Umbilical cord (tissue), 2 donors: ENCODE results near the gene HPS4. TPM values are rescaled to one million over a fixed set of nuclear protein-coding genes. Genes with fewer than 3 reads are reported as not detected.
A peak's percentile ranks its signal among the peaks of the same experiment; 100 is the strongest.
"Not testable (repeated sequence)": the region's sequence is repeated elsewhere in the genome, so short reads cannot be mapped to it uniquely, and the experiment has no call there.

Experiments used
- DNase-seq: peaks from one replicate; pipeline ENCODE4 v3.0.0-alpha.2; 2015; ENCODE audit warnings: low spot score
- total RNA-seq: library from RNA; depleted of rRNA; stranded (reverse); fragments of >200 nt; gene quantifications from one replicate; pipeline ENCODE4 v1.2.3, GENCODE V29; 2014; ENCODE audit warnings: low replicate concordance; ENCODE audit not compliant: insufficient read depth

Gene HPS4
- total RNA-seq: 39.7 TPM

DNA sequence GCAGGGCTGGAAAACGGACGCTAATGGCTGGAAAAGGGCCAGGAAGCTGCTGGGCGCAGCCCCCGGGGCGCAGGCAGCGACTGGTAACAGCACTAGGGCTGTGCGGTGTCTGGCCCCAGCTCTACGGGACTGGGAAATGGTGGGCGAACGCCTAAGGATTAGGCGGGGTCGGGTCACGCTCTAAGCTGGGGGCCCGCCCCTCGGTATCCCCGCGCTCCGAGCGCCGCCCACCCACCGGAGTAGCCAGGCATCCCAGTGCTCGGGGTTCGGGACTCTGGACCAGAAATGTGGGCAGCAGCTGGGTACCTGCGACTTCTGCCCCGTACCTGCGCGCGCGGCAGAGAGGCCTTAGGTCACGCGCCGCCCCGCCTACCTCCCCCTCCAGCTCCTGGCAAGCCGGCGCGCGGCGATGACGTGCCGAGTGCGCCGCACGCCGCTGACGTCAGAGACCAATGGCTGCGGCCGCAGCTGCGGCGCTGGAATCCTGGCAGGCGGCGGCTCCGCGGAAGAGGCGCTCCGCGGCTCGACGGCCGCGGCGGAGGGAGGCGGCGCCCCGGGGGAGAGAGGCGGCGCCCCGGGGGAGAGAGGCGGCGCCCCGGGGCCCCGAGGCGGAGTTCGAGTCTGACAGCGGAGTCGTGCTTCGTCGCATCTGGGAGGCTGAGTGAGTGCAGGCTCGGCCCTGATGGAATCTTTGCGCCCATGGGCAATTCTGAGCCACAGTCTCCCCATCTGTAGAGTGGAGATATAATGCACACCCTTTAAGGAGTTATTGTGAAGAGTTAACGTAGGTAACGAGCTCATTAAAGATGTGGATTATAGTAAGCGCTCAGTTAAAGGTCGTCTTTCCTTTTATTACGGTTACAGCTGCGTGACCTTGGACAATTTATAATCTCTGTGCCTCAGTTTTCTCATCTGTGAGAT, at the start of gene HPS4, which contains the start of gene SRRD:
Gene HPS4 (minus strand): TSS at position 345 of the 921 bp plus-strand sequence. CDS start 2,021 bp downstream, outside the sequence.
Gene SRRD (plus strand): TSS at position 439 of the 921 bp plus-strand sequence. CDS start 14 bp downstream, at position 453.
- peak; percentile 91 for DNase-seq

DNA sequence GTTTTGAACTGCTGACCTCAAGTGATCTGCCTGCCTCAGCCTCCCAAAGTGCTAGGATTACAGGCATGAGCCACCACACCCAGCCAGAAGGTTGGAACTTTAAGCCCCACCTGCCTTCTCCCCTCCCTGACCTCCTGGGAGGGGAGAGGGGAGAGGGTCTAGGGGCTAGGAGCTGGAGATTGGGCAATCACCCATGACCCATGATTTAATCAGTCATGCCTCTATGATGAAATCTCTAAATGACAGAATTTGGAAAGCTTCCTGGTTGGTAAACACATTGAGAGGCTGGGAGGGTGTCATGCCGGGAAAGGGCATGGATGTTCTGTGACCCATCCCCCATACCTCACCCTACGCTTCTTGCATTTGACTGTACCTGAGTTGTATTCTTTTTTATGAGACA, 45.8 kb upstream of the HPS4 start:
- DNase-seq: no peak

DNA sequence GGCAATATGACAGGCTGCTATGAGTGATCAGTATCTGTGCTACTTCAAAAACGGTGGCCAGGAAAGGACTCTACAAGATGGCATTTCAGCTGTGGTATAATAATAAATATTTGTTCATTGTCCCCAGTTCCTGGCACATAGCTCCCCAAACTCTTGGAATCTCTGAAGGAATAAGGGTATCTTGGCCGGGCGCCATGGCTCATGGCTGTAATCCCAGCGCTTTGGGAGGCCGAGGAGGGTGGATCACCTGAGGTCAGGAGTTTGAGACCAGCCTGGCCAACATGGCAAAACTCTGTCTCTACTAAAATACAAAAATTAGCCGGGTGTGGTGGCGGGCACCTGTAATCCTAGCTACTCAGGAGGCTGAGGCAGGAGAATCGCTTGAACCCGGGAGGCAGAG, 44.9 kb upstream of the HPS4 start:
- DNase-seq: not testable (repeated sequence)

DNA sequence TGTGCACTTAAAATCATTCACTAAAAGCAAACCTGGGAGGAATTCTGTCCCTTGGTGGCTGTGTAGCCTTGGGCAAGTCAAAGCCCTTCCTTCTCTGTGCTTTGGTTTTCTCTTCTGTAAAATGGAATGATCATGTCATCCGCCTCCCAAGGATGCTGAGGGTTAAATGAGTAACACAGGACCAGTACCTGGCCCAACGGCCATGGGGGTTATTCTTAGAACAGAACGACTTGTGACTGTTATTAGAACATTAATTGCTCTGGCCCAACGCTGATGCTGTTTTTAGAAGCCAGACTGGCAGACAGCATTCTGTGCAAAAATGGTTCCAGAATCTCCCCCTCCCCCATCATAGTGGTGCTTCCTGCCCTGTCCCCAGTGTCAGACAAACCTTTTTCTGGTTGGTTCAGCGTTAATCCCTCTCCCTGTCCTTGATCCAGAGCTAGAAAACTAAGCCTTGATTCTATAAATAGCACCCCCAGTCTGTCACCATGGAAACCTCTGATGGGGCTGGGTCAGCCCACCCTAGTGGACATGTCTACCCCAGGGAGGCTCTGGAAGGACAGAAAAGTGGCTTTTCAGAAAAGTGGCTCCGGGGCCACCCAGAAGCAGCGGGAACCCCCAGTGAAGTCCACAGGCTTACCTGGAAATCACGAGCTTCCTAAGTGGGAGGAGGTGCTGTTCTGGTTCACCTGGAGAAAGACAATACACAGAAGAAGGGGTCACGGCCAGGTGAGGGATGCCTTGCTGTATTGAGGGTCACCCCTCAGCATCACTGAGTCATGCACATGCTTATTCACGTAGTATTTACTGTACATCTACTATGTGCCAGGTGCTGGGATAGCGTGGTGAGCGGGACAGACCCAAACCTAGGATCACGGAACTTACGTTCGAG, 44.2 kb upstream of the HPS4 start:
- DNase-seq: peak; percentile 35

DNA sequence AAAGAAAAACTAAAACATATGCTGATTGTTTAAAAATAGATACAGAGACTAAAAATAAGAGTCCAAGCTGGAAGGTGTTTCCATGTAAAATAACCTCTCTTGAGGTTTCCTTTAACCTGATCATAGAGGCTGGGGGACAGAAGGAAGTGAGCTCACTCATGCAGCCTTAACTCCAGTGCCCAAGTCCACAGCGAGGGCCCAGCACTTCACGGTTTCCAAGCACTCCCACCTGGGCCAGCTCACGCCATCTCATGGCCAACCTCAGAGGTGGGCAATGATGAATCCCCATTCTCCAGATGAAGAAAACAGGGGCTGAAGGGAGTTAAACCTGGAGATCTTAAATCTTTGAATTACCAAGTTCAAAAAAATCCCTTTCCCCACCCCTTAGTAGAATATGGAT, 43.6 kb upstream of the HPS4 start:
- no peak for DNase-seq

DNA sequence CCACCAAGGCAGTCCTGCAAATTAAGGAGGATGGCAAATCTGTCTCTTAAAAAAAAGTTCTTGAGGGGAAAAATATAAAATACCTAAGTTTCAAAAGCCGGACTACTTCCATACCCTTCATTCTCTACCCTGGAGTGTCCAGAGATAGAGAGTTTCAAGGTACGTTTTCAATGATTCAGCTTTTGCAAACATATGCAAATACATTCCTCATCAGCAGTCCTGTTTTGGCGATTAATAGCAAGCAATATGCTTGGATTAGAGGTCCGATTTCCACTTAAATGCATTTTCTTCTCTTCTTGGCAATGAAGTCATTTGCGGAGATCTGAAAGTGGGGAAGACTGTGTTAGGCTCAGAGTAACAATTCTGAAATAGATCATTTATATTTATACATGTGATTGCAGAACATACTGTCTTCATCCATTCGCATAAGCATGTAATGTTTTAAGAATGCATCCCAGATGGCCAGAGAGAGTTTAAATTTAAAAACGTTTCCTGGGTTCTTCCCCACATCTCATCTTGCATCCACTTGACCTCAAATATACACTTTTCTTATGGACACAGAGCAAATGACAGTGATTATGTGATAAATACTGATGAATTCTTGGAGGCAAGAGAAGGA, 42.5 kb upstream of the HPS4 start:
- DNase-seq: no peak

DNA sequence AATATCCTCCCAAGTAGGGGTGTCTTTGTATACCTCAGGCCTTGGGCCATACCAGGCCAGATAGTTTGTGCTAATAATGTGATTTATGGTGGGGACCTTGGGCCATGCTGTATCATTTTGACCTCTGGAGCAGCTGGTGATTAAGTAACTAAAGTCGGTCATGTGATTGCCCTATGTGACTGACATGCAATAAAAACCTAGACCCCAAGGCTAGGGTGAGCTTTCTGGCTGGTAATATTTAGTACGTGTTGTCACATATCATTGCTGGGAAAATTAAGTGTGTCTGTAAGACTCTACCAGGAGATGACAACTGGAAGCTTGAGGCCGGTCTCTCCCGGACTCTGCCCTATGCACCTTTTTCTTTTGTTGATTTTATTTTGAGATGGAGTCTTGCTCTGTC, 41.3 kb upstream of the HPS4 start:
- DNase-seq: no peak

DNA sequence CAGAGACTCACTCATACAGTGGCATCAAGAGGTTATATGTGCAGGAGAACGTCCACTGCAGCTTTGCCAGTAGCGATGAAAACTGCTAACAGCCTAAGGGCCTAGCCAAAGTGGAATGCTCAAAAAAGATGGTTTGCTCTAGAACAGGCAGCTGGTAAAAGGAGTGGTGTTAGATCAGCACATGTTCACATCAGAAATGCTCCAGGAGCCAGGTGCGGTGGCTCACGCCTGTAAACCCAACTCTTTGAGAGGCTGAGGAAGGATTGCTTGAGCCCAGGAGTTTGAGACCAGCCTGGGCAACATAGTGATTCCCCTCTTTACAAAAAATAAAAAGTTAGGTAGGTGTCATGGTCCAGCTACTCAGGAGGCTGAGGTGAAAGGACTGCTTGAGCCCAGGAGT, 39.0 kb upstream of the HPS4 start:
- DNase-seq: no peak

DNA sequence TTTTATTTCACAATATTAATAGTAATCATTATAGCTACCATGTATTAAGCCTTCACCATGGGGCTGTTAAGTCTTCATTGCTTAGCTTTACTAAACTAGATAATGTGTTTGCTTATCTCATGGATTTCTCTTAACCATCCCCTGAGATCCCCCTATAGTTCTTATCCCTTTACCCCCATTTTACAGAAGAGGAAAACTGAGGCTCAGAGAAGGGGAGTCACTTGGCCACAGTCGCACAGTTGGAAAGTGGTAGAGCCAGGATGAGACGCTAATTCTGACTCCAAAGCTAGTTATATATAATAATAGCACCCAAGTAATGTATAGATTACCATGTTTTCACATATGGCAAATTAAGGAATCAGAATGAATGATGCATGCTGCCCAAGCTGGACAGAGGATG, 38.4 kb upstream of the HPS4 start:
- no peak for DNase-seq

DNA sequence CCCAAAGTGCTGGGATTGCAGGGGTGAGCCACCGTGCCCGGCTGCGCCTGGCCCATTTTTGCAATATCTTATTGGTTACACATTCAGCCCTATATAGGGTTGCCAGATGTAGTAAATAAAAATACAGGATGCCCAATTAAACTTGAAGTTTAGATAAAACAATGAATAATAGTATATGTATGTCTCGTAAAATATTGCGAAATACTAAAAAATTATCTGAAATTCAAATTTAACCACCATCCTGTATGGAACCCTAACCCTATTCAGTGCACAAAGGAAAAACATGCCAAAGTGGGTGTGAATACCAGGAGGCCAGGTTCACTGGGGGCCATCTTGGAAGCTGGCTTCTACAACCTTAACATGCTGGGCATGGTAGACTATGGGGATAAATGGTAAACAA, 33.8 kb upstream of the HPS4 start:
- no peak for DNase-seq

DNA sequence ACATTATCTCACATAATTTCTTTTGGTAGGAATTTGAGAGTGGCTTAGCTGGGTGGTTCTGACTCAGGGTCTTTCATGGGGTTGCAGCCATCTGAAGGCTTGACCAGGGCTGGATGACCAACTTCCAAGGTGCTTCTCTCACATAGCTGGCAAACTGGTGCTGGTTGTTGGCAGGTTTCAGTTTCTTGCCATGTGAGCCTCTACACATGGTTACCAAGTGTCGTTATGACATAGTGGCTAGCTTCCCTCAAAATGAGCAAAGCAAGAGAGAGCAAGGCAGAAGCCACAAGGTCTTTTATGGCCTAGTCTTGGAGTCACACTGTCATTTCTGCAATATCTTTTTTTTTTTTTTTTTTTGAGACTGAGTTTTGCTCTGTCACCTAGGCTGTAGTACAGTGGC, 32.9 kb upstream of the HPS4 start:
- DNase-seq: no peak

DNA sequence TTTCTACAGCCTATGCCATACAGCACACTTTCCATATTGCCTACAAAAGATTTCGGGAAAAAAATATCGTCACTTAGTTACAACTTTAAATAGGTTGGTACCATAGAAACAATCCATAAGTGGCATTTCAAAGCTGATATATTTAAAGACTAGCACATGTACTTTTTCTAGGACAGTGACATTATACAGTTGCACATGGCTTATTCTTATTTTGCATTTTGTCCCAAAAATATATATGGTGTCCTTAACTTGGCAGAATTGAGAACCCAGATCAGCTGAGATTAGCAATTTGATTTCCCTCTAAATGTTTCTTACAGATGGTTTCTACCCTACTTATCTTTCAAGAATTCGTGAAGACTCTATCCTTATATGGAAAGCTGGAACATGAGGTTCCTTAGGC, 32.3 kb upstream of the HPS4 start:
- DNase-seq: no peak

DNA sequence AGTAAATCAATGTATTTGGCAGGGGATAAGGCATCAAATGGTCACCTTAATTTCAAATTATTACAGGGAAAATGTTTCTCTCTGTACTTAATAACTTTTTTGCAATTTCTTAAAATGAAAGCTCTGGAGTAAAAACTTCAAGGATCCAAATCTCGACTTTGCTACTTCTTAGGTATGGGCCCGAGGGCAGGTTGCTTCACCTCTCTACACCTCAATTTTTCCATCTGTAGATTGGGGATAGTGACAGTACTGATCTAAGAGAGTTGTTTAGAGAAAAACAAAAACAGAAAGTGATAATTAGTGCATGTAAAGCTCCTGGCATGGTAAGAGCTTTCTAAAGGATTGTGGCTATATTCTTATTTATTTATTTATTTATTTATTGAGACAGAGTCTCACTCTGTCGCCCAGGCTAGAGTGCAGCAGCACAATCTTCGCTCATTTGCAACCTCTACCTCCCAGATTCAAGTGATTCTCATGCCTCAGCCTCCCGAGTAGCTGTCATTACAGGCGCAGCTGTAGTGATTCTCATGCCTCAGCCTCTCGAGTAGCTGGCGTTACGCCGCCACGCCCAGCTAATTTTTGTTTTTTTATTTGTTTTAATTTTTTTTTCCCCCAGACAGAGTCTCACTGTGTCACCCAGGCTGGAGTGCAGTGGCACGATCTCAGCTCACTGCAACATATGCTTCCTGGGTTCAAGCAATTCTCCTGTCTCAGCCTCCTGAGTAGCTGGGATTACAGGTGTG, 31.0 kb upstream of the HPS4 start:
- no peak for DNase-seq

DNA sequence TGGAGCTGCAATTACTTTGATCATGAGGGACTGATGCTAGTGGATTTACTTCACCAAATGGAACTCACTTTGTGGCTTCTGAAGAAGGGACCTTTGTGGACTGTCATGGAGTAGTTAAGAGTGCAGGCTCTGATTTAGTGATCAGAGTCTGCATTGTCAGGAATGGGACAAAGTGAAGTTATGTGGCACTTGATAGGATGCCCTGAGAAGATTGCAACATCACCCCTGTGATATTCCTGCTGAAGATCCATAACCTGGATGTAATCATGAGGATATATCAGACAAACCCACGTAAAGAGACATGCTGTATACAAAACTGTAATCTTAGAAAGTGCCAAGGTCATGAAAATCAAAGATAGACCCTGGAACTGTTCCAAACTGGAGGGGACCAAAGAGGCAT, 30.3 kb upstream of the HPS4 start:
- no peak for DNase-seq

DNA sequence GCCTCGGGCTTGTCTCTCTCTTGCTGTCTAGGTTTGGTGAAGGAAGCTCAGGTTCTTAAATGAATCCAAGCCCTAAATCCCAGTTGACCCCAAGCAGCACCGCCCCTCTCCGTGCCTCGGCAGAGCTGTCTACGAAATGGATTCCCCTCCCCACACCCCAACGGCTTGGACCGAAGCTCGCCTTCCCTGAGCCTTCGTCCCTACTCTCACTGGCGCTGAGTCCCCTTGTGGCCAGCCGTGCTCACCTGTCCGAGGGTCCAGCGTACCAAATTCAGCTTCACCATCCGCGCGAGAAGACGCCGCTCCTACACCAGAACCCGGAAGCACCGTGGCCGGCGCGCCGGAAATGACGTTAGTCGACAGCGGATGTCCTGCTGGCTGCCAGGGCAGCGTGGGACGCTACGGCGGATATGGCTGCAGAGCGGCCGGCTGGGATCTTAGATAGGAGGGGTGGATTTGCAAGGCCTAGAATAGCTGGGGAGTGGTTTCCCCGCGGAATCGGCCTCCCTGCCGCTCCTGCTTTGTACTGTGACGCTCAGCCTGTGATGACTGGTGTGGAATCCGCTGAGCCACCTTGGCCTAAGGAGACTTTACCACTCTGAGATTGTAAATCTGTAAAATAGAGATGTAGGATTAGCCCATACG, 28.7 kb upstream of the HPS4 start, which contains the start of gene TFIP11:
Gene TFIP11 (minus strand): TSS at position 325 of the 645 bp plus-strand sequence. CDS start 2,201 bp downstream, outside the sequence.
- DNase-seq: peak; percentile 97

DNA sequence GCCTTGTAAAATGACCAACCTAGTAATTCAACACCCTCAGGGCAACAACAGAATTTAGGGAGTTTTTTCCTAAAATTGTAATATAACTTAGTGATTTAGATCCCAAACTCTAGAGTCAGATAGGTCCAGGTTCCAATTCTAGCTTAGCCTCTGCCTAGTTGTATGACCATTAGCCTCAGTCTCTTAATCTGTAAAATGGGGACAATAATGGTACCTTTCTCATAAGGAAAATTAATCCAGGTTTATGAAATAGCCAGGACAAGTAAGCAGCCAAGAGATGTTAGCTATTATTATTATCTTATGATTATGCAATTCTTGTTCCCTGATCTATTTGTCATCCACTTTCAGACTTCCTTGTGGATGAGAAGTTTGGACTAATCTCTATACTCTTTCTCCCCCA, 24.6 kb upstream of the HPS4 start:
- no peak for DNase-seq

DNA sequence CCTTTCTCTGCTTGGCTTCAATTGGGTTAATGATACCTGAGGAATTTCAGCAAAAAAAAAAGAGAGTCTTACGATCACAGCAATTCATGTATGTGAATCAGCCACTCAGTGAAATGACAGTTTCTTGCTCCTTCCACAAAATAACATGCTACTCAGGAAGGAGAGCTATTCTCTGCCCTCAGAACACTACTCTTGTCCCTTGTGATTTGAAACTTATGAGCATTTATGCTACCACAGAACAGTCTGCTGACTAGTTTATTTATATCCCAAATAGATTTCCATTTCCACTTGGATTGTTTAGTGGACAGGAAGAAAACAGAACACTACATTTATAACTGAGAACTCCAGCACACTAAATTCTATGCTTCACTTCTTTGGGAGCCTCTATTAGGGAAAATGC, 20.2 kb upstream of the HPS4 start:
- DNase-seq: no peak

DNA sequence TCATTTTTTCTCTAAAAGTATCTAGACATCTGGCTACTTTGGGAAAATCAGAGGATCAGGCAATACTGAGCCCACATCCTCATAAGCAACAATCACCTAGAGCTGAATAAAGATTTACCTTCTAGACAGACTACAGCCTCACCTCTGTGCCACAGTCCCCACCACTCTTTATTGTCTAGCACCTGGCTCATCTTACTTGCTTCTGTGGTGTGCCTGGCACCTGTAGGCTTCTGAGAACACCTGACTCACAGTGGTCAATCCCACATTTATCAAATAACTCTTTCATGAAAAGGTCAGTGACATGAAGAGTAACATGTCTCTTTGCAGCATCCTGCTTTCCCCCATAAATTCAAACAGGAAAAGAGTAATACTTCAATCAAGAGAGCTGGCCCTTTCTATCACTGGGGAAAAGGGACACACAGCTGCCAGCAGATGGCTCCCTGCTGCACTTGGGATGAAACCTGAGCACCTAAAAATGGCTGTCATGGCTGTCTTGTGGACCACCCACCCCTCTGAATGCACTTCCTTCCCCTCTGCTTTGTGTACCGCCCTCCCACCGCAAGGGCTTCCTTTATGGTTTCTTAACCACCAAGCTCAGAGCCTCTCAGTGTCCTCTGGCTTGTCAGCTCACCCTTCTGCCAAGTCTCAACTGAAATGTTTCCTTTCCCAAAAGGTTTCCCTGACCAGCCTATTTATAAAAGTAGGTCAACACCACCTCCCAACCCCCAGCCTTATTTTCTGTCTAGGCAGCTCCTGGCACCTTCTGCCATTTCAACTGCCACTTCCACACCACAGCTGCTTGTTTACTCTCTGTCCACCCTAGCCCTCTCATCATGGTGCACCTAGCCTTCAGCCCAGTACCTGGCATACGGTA, 19.3 kb upstream of the HPS4 start:
- peak; percentile 24 for DNase-seq

DNA sequence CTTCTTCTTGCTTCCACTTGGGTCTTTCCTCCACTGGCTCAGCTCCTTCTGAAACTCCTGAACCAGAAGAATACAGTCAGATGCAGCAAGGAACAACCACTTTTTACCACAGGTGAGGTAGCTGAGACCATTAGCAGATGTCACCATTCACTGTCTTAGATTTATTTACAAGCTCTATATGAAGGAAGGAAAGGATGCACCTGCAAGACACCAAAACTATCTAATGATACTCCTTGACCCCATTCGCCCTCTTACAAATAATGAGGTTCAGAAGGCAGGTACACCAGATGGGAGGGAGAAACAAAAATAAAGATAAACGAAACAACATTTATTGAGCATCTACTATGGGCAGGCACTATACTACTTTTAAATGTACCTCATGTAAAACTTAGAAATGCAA, 18.4 kb upstream of the HPS4 start:
- DNase-seq: no peak
